HG03066 (cell line): ENCODE measurements around the gene MOCOS.

Experiments
- ATAC-seq: cut with Tn5 transposase; IDR thresholded peaks from one replicate; pipeline ENCODE4 v1.9.1; 2021; ENCODE audit warnings: low read depth; ENCODE audit not compliant: unreplicated experiment

Gene MOCOS

DNA sequence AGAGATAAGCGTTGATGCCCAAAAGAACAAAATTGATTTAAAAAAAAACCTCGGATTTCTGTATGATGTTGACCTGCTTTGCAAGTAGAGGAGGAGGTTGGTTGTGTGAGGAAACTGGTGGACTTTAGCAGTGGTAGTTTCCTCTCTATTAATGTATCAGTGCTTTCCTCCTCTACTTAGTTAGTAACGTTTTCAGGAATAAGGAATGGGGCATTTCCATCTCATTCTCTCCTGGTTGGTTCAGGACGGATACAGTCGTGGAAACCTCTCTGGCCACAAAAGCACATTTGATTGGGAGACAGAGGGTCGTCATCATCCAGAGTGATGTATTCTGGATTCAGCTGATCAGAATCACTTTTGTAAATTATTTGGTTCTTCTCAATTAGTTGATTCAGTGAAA lies 111.7 kb downstream of the MOCOS start:
- no peak for ATAC-seq

DNA sequence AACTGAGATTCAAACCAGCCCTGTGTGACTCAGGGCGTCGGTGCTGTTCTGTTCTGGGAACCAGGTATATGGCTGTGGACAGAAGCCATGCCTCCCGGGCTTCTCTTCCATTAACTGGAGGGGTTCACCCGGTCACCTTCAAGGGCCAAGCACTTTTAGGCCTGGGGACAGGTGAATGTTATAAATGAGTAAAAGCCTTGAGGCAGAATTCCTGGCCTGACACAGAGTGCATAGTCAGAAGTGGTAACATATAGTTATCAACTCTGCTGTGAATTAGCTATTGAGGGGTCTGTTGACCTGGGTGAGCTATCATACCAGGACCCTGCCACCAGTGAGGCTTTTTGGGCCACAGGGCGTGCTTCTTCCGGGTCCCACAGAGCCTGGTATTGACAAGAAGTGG lies 112.9 kb downstream of the MOCOS start:
- no peak for ATAC-seq

DNA sequence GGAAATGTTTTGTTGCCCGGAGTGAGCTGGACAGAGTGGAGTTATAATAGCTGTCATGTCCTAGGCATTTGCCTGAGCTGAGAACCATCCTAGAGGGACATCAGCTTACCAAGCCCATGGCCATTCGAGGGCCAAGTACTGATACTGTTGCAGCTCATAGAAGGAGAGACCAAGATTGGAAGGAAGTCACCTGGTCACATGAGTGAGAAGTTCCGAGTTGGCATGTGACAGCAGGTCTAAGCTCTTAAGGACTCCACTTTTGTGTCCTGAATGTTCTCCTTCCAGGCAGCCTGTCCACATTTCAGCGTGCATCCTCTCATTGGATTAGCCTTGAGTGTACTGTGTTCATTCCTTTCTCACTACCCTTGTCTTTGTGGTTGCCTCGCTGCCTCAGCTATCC lies 114.6 kb downstream of the MOCOS start:
- ATAC-seq: no peak

DNA sequence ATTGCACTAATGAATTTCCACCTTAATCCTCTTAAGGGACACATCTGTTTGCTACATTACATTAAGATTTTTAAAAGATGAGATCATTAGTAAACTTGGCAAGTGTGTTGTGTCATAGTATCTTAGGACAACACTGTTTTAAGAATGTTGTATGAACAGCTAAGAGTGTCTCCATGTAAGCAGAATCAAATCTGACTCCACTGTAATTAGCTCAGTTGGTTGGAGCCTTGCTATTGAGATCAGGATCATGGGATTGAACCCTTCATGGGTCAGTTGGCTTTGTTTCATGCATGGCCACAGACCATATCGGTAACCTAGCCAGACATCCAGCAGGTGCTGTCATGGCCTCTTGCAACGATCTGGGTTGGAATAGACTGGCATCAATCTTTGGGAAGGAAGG lies 115.4 kb downstream of the MOCOS start:
- ATAC-seq: no peak

GRCh38 chr18:36303211-36303844 lies 116.0 kb downstream of the MOCOS start:
- ATAC-seq: no peak

DNA sequence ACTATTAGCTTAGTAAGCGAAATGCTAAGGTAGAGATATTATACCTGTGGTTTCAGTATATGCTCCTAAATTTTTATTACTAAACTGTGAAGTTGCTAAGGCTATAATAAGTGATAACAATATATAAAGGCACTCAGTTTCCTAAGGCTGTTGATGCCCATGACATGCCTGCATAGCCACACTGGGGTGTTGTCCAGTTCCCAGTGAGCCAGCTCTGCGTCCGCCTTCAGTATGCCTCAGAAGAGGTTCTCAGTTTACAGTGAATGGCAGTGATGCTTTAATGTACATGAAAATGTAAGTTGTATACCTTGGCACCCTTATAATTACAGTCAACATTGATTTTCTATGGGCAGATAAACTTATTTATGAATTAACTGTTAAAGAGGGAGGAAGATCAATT lies 117.4 kb downstream of the MOCOS start:
- no peak for ATAC-seq

DNA sequence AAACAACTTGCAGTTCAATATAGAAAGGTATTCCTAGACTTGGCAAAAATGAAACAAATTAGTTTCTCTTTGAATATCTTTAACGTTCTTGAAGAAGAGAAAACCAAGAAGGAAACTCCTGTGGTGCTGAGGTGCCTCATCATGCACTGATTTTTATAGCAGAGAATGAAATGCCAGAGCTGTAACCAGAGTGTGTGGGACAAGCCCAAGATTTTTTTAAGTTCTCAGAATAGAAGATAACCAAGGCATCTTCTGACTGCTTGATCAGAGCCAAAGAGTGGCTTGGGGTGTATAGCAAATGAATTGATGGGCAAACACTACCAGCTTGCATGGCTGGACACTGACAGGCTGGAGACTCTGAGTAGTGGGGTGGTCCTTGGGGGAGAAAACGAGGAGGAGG lies 118.1 kb downstream of the MOCOS start:
- no peak for ATAC-seq

- ATAC-seq: no peak
Observed at GRCh38 chr18:36307513-36307912, 120.2 kb downstream of the MOCOS start.

DNA sequence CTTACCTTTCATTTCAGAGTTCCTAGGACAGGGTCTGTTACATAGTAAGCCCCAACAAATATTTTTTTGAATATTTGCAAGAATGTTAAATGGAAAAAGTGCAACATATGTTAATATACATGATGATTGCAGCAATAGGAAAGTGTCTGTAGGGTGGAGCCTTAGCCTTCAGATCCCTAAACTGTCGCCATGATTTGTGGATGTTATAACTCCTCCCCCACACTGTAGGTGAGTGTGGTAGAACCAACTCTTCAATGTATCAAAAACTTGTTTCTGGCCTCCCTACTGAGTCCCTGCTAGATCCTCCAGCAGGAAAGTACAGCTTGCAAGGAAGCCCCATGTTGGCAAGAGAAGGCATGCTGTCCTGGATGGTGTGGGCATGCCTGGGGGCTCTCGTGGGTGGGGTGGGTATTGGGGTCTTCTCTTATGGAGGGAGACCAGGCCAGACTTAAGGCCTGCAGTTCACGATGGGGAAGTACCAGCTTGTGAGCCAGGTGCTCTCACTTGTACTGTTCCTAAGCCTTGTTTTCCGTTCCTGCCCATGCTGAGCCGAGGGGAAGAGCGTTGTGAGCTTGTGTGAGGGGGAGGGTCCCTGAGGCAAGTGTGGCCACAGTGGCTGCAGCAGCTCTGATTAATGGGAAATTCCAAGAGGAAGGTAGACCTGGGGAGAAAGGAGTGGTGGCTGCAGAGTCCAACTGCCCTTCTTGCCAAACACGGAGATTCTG lies 121.6 kb downstream of the MOCOS start:
- no peak for ATAC-seq

DNA sequence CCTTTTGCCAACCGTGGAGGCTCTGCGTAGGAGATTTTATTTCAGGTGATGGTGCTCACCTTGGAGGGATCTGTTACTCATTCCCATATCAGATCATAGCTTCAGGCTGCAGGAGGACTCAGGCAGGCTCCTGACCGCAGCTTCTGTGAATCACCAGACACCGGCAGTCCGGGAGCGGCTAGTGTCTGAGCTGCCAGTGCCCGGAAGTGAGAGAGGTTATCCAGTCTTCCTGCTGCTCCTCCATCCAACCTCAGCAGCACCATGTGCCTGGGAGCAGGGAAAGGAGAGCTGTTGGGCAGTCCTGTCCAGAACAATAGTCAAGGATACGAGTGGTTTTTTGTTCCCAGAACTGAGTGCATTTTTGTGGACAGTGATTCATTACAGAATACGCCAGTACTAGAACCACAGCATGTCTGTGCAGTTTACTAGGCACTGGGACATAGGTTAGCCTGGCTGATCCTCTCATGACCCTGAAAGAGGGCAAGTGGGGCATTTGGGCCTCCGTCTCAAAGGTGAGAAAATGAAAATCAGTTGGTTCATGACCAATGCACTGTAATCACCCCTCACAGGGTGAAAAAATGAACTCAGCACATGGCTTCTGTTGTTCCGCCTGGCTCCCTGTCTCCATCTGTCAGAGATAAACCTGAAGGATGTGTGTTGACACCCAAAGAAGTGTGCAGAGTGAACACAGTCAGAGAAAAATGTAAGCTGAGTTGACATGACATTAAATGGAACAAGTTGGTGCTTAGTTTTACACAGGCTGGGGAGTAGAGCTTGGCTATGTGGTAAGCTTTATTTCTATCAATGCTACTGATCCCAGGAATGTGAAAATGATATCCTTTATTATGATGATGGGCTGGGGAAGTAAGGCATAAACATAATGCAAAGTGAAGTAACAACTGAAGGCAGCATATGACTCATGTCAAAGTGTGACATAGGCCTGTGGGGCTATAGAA lies 122.4 kb downstream of the MOCOS start:
- ATAC-seq: no peak

DNA sequence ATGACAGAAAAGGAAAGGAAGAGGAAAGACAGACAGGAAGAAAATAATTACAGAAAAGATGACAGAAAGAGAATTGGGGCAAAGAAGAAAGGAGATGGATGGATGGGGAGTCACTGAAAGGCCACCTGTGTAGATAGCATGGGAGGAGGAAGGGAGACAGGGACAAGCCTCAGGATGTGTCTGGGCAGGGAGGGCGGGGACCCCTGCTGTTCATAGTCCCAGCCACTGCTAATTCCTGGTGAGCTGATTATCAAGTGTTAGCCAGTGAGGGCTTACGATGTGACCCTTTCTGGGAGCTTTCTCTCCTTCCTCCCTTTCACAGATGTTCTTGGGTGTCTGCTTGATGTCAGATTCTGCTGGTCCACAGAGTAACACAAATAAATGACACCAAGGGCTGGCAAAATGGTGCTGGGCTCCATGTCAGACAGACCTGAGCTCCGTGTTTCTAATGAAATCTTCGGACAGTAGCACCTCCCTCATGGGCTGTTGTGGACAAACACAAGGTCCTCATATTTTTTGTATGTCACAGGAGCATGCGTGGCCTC lies 123.8 kb downstream of the MOCOS start:
- no peak for ATAC-seq

DNA sequence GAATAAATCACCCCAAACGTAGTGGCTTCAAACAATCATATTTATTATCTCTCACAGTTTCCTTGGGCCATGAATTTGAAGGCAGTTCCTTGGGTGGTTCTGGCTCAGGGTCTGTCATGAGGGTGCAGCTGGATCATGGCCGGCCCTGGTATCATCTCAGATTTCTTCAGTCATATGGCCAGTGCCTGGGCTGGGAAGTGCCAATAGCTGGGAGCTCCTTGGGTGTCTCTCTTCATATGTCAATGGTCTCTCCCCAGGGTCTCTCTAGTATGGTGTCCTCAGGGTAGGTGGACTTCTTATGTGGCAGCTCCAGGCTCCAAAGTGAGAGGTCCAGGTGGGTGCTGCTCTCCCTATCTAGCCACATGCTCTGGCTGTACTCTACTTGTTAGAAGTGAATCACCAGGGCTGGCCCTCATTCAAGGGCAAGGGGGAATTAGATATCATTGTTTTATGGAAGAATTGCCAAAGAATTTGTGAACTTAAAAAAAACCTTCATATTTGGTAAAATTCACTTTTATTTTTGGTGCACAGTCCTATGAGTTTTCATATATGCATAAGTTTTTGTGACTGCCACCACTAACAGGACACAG lies 125.6 kb downstream of the MOCOS start:
- ATAC-seq: no peak

DNA sequence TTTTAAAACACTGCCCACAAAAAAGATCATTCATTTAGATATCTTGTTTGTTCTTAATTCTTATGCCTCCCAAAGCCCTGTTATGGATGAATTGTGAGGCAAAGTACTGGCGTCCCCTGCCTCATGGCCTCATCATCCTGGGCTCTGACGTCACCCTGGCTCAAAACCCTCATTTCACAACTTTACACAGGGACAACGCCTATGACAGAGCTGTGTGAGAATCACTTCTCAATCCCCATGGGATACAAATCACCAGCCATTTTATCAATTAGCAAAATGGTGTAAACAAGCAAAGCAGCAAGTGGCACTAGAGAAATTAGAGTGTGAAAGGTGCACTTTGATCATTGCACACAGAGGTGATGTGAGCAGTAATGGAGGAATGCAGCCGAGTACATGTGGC lies 126.8 kb downstream of the MOCOS start:
- no peak for ATAC-seq

- no peak for ATAC-seq
Observed at GRCh38 chr18:36314754-36315153, 127.5 kb downstream of the MOCOS start.

DNA sequence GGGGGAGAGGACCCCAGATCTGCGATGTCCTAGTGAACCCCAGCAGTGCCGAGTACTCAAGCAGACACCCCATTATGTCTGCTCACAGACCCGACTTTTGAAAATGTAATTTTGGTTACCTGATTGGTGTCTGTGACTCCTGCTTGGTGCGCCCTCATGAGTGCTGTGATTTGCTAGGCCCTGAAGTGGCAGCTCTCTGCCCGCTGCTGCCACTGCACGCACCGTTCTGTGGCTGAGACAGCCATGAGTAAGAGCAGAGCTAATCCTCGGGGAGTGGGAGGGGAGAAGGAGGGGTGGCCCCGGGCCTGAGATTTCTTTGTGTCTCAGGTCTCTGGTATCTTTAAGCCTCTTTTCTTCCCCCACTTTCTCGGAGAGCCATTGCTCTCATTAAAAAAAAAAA lies 128.4 kb downstream of the MOCOS start:
- ATAC-seq: no peak

GRCh38 chr18:36316246-36316645 lies 128.9 kb downstream of the MOCOS start:
- no peak for ATAC-seq
